Activated CD8-positive, alpha-beta memory T cell treated with anti-CD3 and anti-CD28 coated beads, Interleukin-2, amount 10 ng/mL, durations not matched to agents 7 days and 5 days (primary cell): Measurements from ENCODE around the gene IL36B. TPM values are rescaled to one million over a fixed set of nuclear protein-coding genes. Genes with fewer than 3 reads are reported as not detected.

ENCODE experiments used
- ATAC-seq: fragments of 150-1000 bp; cut with Tn5 transposase; one replicate; pipeline ENCODE4 v1.10.0; 2021; ENCODE audit warnings: moderate library complexity
- CTCF ChIA-PET: fragments of 350-600 bp; sonication (Branson Sonifier 250); formaldehyde crosslinking; loops from one replicate; lab custom pipeline; 2021; ENCODE audit warnings: antibody characterized with exemption; lab: Charles Lee
- DNase-seq: peaks from one replicate; pipeline ENCODE4 v3.0.0-alpha.2; 2020
- H3K27ac Mint-ChIP-seq: one replicate; pipeline ENCODE4 v1.8.0; 2021; ENCODE audit warnings: mild to moderate bottlenecking, mixed read lengths
- H3K27me3 Mint-ChIP-seq: one replicate; pipeline ENCODE4 v1.8.0; 2021; ENCODE audit warnings: mixed read lengths
- H3K36me3 Mint-ChIP-seq: one replicate; pipeline ENCODE4 v1.8.0; 2021; ENCODE audit warnings: mild to moderate bottlenecking, mixed read lengths
- H3K4me1 Mint-ChIP-seq: one replicate; pipeline ENCODE4 v1.8.0; 2021; ENCODE audit warnings: mixed read lengths
- H3K4me3 Mint-ChIP-seq: one replicate; pipeline ENCODE4 v1.8.0; 2021; ENCODE audit warnings: mild to moderate bottlenecking, moderate library complexity, mixed read lengths
- H3K9me3 Mint-ChIP-seq: one replicate; pipeline ENCODE4 v1.8.0; 2022; ENCODE audit warnings: low read depth, mixed read lengths
- total RNA-seq, 2 experiments: library from RNA; stranded (reverse); gene quantifications; one replicate each; pipeline ENCODE4 v1.2.3, GENCODE V29; 2021

IL36B gene
- total RNA-seq, 2 experiments from 2014 or later = not detected

DNA sequence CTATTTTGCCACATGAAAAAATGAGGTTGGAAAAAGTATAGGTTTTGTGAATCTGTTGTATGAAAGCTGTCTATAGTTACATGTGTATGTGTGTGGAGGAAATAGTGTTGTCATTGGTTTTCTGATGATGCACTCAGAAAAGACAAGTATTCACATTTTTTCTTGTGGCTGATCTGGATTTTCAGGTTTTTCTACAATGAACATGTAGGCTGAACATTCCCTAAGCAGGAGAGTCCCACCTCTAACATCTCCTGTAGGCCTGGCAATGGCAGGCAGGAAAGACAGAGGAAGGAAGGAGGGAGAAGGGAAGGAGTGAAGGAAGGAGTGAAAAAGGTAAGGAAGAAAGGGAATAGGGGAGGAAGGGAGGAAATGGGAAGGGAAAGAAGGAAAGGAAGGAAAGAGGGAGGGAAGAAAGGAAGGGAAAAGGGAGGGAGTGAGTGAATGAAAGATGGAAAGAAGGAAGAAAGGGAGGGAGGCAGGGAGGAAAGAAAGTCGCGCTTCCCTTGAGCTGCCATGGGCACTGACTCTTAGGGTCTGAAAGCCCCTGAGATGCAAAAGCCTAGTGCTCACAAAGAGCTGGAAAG lies 5.8 kb upstream of the IL36B start:
- Mint-ChIP-seq H3K27ac (no peak overlapping the region), H3K9me3 (peaks cover 15% of the 10 kb centered on the region), H3K4me1 (peaks cover 5% of the 10 kb centered on the region), H3K27me3 (peaks cover under 1% of the 10 kb centered on the region), H3K4me3 (no peak overlapping the region), H3K36me3 (peaks cover 9% of the 10 kb centered on the region)
- ATAC-seq (no peak), DNase-seq (no peak)
- CTCF ChIA-PET = interaction anchor here (0.7 kb wide), 1 partner anchor 26 kb away, joined by 3 read pairs; no protein-coding TSS in a partner anchor

DNA sequence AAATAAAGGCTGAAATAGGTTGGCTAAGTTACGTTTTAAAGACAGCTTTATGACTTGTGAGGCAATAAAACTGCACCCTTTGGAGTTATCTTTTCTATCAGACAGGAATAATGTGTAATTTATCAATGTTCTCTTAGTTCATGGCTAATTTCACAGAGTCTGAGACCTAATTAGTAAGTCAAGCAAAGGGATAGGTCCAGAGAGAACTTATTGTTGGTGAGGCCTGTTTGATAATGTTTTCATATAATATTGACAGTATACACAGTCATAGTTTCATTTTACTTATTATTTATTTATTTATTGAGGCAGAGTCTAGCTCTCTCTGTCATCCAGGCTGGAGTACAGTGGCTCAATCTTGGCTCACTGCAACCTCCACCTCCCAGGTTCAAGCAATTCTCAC lies 4.5 kb upstream of the IL36B start:
- no peak overlapping the region for H3K4me3 Mint-ChIP-seq
- DNase-seq (no peak), ATAC-seq (no peak)
- no peak overlapping the region for H3K27ac Mint-ChIP-seq
- CTCF ChIA-PET = no interaction called here
- peaks cover 9% of the 10 kb centered on the region for H3K36me3 Mint-ChIP-seq
- peaks cover 15% of the 10 kb centered on the region for H3K9me3 Mint-ChIP-seq
- peaks cover 8% of the 10 kb centered on the region for H3K4me1 Mint-ChIP-seq
- no peaks in the 10 kb centered on the region for H3K27me3 Mint-ChIP-seq

DNA sequence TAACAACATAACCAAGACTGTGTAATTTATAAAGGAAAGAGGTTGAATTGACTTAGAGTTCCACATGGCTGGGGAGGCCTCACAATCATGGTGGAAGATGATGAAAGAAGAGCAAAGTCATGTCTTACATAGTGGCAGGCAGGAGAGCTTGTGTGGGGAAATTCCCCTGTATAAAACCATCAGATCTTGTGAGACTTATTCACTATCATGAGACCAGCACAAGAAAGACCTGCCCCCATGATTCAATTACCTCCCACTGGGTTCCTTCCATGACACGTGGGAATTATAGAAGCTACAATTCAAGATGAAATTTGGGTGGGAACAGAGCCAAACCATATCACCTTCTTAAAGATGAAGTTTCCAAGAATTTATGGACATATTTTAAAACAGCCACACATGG lies 3.9 kb upstream of the IL36B start:
- ATAC-seq (no peak), DNase-seq (no peak)
- H3K36me3 Mint-ChIP-seq = peaks cover 9% of the 10 kb centered on the region
- H3K27me3 Mint-ChIP-seq = no peaks in the 10 kb centered on the region
- H3K9me3 Mint-ChIP-seq = peaks cover 15% of the 10 kb centered on the region
- no peak overlapping the region for H3K4me3 Mint-ChIP-seq
- CTCF ChIA-PET = no interaction called here
- H3K4me1 Mint-ChIP-seq = peaks cover 8% of the 10 kb centered on the region
- H3K27ac Mint-ChIP-seq = no peak overlapping the region

DNA sequence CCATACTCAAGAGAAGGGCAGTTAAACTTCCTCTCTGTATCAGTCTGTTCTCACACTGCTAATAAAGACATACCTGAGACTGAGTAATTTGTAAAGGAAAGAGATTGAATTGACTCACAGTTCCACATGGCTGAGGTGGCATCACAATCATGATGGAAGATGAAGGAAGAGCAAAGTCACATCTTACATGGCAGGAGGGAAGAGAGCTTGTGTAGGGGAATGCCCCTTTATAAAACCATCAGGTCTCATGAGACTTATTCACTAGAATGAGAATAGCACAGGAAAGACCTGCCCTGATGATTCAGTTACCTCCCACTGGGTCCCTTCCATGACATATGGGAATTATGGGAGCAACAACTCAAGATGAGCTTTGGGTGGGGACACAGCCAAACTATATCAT lies 1.4 kb upstream of the IL36B start:
- Mint-ChIP-seq H3K9me3 (peaks cover 15% of the 10 kb centered on the region), H3K4me3 (no peak overlapping the region), H3K27ac (no peak overlapping the region), H3K36me3 (peaks cover 9% of the 10 kb centered on the region), H3K4me1 (peaks cover 8% of the 10 kb centered on the region), H3K27me3 (no peaks in the 10 kb centered on the region)
- DNase-seq (no peak), ATAC-seq (no peak)
- CTCF ChIA-PET = no interaction called here

DNA sequence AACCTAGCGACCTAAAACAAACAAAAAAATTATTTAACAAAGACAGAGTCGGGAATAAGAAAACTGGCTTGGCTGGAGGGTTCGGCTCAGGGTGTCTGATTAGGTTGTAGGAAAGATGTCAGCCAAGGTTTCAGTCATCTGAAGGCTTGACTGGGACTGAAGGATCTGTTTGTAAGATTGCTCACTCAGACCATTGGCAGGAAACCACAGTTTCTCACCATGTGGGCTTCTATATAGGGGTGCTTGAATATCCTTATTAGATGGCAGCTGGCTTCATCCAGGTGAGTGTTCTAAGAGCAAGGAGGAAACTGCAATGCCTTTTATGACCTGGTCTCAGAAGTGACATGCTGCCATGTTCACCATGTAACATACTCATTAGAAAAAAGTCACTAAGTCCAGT lies 999 bp upstream of the IL36B start:
- Mint-ChIP-seq H3K27me3 (peaks cover under 1% of the 10 kb centered on the region), H3K36me3 (peaks cover 9% of the 10 kb centered on the region), H3K9me3 (peaks cover 15% of the 10 kb centered on the region), H3K27ac (no peak overlapping the region), H3K4me3 (no peak overlapping the region), H3K4me1 (peaks cover 8% of the 10 kb centered on the region)
- ATAC-seq (no peak), DNase-seq (no peak)
- CTCF ChIA-PET = no interaction called here

DNA sequence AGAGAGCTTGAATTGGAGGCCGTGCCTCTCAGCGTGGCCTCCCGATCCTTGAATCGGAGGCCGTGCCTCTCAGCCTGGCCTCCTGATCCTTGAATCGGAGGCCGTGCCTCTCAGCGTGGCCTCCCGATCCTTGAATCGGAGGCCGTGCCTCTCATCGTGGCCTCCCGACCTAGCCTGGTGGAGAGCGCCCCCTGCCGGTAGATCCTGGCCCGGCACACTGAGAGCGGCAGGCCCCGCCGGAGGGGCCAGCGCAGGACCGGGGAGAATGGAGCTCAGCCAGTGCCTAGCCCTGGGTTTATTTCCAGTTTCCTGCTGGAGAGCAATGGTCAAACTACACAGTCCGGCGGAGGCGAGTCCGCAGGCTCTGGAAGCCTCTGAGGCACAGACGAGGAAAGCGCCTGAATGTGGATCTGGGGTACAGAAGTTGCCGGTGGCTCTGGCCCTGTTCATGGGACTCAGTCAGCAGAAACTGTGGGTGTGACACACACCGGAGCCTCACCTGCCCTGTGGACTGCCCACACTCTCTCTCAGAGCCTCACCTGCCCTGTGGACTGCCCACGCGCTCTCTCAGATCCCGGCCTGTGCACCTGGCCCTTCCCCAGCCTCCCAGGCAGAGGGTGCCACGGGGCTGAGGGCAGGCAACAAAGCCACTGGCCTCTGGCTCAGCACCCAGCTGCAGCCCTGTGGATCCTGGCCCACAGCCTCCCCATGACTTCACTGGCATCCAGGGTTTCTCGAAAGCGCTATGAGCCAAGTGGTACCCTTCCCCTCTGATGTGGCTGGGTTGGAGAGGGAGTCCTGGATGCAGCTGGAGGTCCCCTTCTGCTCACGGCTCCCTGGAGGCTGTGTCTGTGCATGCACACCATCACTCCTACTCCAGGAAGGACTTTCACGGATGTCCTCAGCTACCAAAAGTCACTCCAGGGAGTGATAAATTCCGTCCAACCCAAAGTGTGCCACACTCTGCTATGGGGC lies 1.5 kb downstream of the IL36B start:
- CTCF ChIA-PET = interaction anchor here (1.3 to 1.6 kb wide), 2 partner anchors 21 to 110 kb away, joined by 4 read pairs; no protein-coding TSS in a partner anchor
- Mint-ChIP-seq H3K9me3 (peaks cover 12% of the 10 kb centered on the region), H3K27me3 (peaks cover 14% of the 10 kb centered on the region), H3K36me3 (peaks cover 8% of the 10 kb centered on the region), H3K27ac (no peak overlapping the region), H3K4me1 (peaks cover 8% of the 10 kb centered on the region), H3K4me3 (no peak overlapping the region)
- ATAC-seq (no peak), DNase-seq (no peak)

DNA sequence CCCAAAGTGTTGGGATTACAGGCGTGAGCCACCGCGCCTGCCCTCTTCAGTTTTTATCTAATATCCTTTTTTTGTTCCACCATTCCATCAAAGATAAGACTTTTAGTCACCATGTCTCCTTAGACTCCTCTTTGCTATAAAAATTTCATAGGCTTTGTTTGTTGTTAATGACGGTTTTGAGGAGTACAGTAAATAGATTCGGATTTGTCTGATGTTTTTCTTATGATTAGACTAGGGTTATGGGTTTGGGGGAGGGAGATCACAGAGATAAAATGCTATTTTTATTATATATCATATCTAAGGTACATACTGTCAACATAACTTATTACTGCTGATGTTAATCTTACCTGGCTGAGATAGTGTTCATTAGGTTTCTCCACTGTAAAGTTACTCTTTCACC lies 6.2 kb downstream of the IL36B start:
- Mint-ChIP-seq H3K9me3 (no peaks in the 10 kb centered on the region), H3K27ac (no peak overlapping the region), H3K4me1 (no peaks in the 10 kb centered on the region), H3K36me3 (no peaks in the 10 kb centered on the region), H3K4me3 (no peak overlapping the region), H3K27me3 (peaks cover 34% of the 10 kb centered on the region)
- CTCF ChIA-PET = interaction anchor here (0.9 kb wide), 1 partner anchor 34 kb away, joined by 3 read pairs; no protein-coding TSS in a partner anchor
- no peak for ATAC-seq
- DNase-seq = no peak

DNA sequence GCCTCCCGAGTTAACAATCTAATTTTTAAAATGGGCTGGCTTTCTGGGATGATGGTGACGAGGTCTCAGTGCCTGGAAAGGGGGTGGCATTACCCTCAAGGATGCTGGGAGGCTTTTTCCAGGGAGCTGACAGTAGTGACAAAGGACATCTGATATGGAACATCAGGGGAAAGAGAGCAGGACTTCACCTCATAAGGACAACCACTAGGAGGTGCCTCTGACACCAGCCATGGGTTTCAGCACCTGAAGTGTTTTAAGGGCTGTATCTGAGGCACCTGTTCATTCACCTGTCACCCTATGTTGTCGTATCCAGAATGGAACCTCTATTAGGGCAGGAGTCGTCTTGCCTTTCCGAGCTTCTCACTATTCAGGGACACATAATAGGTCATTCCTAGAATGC lies 10.8 kb downstream of the IL36B start:
- Mint-ChIP-seq H3K36me3 (no peaks in the 10 kb centered on the region), H3K27ac (no peak overlapping the region), H3K4me1 (no peaks in the 10 kb centered on the region), H3K9me3 (no peaks in the 10 kb centered on the region), H3K4me3 (no peak overlapping the region), H3K27me3 (peaks cover 36% of the 10 kb centered on the region)
- CTCF ChIA-PET = interaction anchor here (0.9 kb wide), 1 partner anchor 8 kb away, joined by 3 read pairs; no protein-coding TSS in a partner anchor
- DNase-seq (no peak), ATAC-seq (no peak)

DNA sequence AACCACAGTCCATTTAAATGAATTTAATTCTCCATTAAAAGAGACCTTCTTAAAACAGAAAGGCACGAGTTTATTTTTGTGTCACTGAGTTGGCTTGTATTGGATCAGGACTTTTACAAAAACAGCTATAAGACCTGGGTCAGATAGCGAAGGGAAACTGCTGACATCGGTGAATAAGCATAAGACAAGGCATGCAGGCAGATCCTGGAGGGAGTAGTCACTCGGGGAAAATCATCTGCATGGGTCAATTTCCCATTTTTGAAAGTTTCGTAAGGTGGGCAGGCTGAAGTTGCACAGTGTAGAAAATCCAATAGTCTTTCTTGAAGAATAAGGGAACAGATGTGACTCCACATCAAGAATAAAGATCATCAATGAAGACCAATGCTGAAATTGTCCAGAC lies 12.9 kb downstream of the IL36B start:
- H3K36me3 Mint-ChIP-seq = no peaks in the 10 kb centered on the region
- H3K4me3 Mint-ChIP-seq = no peak overlapping the region
- ATAC-seq = no peak
- H3K27me3 Mint-ChIP-seq = peaks cover 35% of the 10 kb centered on the region
- CTCF ChIA-PET = no interaction called here
- no peaks in the 10 kb centered on the region for H3K9me3 Mint-ChIP-seq
- no peaks in the 10 kb centered on the region for H3K4me1 Mint-ChIP-seq
- H3K27ac Mint-ChIP-seq = no peak overlapping the region
- no peak for DNase-seq

DNA sequence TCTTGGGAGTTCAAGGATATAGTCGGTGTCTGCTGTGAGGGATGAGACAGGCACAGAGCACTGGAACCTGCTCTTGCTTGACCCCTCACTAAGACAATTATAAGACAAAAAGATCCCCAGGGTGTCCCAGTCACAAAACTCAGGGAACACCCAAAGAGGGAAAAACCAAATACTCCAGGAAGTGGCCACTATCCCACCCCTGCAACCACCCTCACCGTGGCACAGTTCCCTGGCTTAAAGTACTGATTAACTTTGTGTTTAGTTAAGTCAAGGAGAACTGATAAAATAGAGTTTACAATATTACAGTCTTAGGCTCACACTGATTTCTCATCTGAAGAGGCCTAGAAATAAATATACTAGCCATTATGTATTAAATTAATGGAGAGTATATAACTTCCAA lies 13.5 kb downstream of the IL36B start:
- CTCF ChIA-PET = no interaction called here
- H3K4me1 Mint-ChIP-seq = no peaks in the 10 kb centered on the region
- DNase-seq (no peak), ATAC-seq (no peak)
- peaks cover 34% of the 10 kb centered on the region for H3K27me3 Mint-ChIP-seq
- no peaks in the 10 kb centered on the region for H3K9me3 Mint-ChIP-seq
- H3K27ac Mint-ChIP-seq = no peak overlapping the region
- H3K4me3 Mint-ChIP-seq = no peak overlapping the region
- no peaks in the 10 kb centered on the region for H3K36me3 Mint-ChIP-seq

DNA sequence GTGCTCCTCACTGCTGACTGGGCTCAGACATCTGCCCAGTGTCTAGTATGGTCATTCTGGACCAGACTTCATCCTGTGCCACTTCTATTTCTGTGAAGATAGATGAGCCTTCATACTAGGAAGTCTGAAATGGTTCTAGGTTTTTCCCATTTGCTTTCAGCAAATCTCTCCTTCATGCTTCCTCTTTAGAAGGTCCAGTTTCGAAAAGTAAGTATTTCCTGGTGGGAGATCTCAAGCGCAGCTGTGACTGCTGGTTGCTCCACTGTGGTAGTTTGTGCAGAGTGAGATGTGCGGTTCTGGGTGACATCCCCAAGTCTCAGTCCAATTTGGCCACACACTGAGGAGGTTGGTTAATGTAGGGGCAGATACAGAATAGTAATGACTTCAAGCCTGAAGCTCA lies 14.4 kb downstream of the IL36B start:
- Mint-ChIP-seq H3K9me3 (no peaks in the 10 kb centered on the region), H3K27ac (no peak overlapping the region), H3K27me3 (peaks cover 26% of the 10 kb centered on the region), H3K4me1 (no peaks in the 10 kb centered on the region), H3K4me3 (no peak overlapping the region), H3K36me3 (no peaks in the 10 kb centered on the region)
- CTCF ChIA-PET = no interaction called here
- ATAC-seq (no peak), DNase-seq (no peak)

DNA sequence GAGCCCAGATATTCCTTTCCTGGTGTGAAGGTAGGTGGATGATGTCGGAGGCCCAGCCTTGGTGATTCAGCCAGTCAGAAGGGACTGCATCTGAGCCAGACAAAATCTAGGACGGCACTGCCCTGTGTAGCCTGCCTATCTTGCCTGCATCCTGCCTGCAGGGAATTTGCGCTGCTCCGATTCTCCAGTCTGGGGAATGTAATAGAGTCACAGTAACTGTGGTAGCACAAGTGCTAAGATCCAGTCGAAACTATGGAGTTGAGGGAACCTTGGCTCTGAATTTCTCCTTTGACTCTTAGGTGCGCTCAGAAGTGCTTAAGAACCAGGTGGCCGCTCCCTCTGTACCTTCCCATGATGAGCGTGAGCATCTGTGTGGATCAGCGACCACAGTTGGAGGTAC lies 15.9 kb downstream of the IL36B start:
- Mint-ChIP-seq H3K27me3 (peaks cover 28% of the 10 kb centered on the region), H3K4me3 (no peak overlapping the region), H3K4me1 (no peaks in the 10 kb centered on the region), H3K27ac (no peak overlapping the region), H3K9me3 (no peaks in the 10 kb centered on the region), H3K36me3 (no peaks in the 10 kb centered on the region)
- CTCF ChIA-PET = interaction anchor here (1.2 kb wide), 1 partner anchor 43 kb away, joined by 3 read pairs; no protein-coding TSS in a partner anchor
- ATAC-seq (no peak), DNase-seq (no peak)

DNA sequence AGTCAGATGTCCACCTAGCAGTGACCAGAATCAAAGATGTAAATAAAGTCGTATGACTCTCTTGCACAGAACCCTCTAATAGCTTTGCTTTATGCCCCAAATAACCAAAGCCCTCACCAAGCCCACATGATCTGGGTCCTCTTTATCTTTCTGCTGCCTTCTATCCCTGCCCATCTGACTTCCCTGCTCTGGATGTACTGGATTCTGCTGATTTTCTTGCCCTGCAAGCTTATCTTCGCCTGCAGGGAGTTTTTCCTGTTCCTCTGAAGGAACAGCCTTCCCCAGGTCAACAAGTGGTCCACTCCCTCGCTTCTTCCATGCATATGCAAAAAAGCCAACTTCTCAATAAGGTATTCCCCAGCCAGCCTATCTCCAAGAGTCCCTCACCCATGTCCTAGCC lies 18.7 kb downstream of the IL36B start:
- ATAC-seq (no peak), DNase-seq (no peak)
- no peaks in the 10 kb centered on the region for H3K36me3 Mint-ChIP-seq
- H3K4me1 Mint-ChIP-seq = no peaks in the 10 kb centered on the region
- no peaks in the 10 kb centered on the region for H3K9me3 Mint-ChIP-seq
- CTCF ChIA-PET = interaction anchor here (1.1 kb wide), 1 partner anchor 8 kb away, joined by 3 read pairs; no protein-coding TSS in a partner anchor
- peaks cover 41% of the 10 kb centered on the region for H3K27me3 Mint-ChIP-seq
- no peak overlapping the region for H3K4me3 Mint-ChIP-seq
- no peak overlapping the region for H3K27ac Mint-ChIP-seq
